SW480 (cell line): ENCODE results near the gene MBIP.

ENCODE experiments used
- DNase-seq: peaks from one replicate; pipeline ENCODE4 v3.0.0-alpha.2; 2016; ENCODE audit warnings: low spot score

The MBIP gene

GRCh38 chr14:36313206-36313605, 7.2 kb downstream of the MBIP start:
- DNase-seq, result no peak

DNA sequence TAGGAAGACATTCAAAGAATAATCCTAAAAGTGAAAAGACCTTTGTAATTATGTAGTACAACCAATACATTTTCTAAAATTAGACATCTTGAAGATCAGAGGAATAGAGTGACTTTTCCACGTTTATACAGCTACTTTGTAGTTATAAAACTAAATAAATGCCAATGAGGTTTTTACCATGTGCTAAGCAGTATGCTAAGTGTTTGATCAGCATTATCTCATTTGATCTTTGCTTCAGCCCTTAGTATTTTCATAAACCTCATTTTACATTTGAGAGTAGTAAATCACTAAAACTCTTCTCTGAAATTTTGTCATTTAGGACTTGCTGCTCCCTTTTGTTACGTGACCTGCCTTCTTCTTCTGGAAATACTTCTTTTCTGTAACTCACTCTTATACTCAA, 13.6 kb downstream of the MBIP start:
- DNase-seq, result no peak

DNA sequence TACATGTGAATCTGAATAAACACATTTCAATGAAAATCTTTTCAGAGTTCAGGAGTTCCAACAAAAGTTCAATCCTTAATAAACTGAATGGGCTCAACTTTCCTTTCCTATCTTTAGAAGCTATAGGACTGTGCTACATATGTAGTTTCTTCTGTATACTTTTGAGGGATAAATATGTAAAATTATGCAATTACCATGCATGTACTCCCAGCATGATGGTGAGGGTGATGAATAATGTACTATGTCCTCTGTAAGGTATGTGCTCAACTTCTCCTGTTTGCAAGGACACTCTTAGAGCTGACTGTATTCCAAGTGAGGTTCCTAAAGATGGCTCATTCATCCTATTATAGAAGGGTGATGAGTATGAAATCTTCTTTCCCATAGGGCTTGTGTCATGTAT, 15.5 kb downstream of the MBIP start:
- DNase-seq, result no peak

DNA sequence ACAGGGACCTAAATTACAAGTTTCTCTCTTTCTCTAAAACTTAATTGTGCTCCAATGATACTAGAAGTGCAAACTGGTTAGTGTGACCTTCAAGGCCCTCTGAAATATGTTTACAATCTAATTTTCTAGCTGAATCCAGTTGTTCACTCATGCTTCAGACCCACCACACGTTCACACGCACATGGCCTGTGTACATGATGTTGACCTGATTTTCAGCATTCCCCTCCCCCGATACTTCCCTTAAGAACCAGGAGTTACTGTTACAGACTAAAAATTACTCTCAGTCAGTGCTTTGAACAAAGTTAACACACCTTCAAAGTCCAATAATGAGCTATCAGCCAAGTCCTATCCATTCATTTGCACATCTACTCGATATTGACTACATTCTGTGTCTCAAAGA, 16.5 kb downstream of the MBIP start:
- no peak for DNase-seq

GRCh38 chr14:36302823-36303222, 17.6 kb downstream of the MBIP start:
- DNase-seq, result no peak

DNA sequence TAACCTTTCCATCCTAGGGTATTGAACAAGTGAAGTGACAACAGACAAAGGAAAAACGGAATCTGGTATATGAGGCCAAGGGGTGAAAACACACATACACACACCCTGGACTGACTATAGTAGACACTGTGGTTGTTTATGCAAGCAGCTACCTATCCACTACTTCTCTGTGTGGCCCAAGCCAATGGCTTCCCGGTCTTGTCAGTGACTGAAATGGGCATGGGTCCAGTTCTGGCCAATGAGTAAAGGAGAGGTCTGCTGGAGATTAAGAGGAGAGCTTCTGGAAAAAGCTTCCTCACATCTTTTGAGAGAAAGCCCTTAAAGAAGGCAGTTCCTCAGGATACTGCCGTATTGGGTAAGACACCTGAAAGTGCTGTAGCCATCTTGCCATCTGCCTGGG, 19.3 kb downstream of the MBIP start:
- DNase-seq, result no peak

GRCh38 chr14:36300337-36300736, 20.1 kb downstream of the MBIP start:
- DNase-seq, result no peak

GRCh38 chr14:36295642-36296627, 24.5 kb downstream of the MBIP start:
- DNase-seq, result no peak

DNA sequence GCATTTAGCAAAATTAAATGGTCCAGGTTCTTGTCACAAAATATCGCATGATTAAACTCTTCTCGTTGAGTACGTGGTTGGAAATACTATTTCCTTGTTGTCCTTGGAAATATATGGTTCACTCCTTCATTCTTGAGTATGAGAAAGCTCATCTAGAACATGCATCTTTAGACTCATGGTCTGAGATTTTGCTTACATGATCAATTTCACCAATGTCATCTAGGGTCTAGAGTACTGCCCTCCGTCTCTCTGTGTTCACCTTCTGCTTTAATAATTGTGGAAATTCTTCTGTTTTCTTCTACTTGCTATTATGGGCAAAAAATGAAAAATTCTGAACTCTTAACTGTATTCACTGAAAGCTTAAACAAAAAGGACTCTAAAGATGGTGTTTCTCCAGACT, 25.9 kb downstream of the MBIP start:
- DNase-seq, result no peak

GRCh38 chr14:36293824-36294223, 26.6 kb downstream of the MBIP start:
- DNase-seq, result no peak

DNA sequence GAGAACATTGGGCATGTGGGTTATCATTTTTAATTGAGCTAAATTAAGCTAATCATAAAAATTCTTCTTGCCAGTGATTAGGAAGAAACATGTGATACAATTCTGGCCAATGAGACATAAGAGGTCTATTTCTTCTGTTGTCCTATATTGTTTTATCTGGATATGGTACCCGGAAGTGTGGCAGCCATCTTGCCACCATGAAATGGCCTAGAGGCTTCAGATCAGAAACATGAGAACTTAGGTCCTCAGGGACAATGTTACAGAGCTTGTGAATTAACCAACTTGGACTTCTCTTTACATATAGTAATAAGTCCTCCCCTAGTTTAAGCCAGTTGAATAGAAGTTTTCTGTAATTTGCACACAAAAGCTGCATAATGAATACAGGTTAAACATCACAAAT, 30.5 kb downstream of the MBIP start:
- no peak for DNase-seq

- DNase-seq, result no peak
Measured at GRCh38 chr14:36288496-36288895, 31.9 kb downstream of the MBIP start.

- no peak for DNase-seq
Measured at GRCh38 chr14:36284971-36285595, 35.4 kb downstream of the MBIP start.

- DNase-seq, result no peak
Measured at GRCh38 chr14:36281309-36281708, 39.1 kb downstream of the MBIP start.

DNA sequence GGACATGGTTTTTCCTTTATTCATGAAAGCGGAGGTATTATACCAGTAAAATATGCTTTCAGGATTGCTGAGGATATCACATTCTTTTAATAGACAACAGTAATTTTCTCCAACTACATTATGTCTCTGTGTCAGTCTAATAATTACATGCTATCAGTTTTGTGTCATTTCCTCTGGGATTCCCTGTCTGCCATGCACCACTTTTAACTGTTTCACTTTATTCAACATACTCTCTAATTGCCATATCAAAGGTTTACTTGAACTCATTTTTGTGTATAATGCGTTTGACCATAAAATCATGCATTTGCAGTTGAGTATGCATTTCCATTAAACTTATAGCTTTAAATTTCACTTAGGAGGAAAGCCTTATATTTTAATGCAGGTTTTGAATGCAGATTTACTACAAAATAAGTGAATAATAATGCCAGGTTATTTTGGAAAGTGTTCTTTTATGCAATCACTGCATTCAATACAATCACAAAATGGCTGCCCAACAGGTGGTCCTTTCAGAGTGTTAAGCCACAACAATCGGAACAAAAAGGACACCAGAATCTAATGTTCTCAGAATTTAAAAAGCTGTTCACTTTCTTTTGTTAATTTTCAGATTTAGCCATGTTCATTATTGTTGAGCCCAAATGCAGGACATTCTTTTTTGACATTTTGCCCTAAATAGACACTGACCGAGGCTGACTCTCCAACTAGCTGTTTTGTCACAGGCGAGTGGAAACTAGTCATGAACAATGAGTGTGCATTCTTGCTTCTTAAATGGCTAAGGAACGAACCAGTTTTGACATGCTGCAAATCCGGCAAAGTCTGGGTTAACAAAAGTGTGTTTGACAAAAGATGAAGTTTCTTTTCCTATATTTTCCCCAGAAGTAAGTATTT, 40.9 kb downstream of the MBIP start:
- DNase-seq, result no peak

- DNase-seq, result no peak
Measured at GRCh38 chr14:36275741-36276140, 44.7 kb downstream of the MBIP start.

GRCh38 chr14:36271939-36272907, 48.2 kb downstream of the MBIP start:
- DNase-seq, result no peak

GRCh38 chr14:36271222-36271621, 49.2 kb downstream of the MBIP start:
- DNase-seq, result no peak

DNA sequence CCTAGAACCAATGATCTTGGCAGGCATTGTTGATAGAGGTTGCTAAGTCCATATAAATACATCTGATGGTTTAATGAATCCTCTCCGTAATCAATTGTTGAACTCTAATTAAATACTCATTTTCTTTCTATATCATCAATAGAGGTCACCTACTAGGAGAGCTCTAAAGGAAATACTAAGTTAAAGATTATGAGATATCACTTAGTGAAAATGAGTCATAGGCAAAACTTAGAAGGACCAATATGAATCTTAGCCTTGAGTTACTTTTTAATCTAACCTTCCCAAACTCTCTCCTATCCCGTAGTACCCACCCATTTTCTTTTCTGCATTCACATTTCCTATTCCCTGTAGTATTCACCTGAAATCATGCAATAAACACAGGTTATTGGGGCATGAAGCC, 50.2 kb downstream of the MBIP start:
- no peak for DNase-seq

GRCh38 chr14:36268121-36268520, 52.3 kb downstream of the MBIP start:
- no peak for DNase-seq

DNA sequence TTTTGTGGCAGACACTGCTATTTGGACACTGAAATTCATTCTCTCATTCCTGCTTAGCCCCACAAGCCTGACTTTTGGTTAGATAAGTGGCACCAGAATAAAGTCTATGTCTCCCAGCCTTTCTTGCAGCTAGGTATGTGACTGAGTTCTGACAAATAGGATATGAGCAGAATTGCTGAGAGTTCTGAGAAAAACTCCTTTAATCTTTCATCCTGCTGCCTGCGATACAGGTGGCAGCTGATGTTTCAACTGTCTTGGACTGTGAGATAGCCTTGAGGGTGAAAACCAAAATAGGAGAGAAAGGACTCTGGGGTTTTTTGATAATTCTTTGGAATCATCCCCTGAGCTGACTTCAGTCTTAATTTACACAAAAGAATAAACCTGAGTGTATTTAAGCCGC, 55.8 kb downstream of the MBIP start:
- no peak for DNase-seq
